GM19025 (cell line): ENCODE results near the gene PITRM1.

Source experiments
- ATAC-seq: cut with Tn5 transposase; IDR thresholded peaks from one replicate; pipeline ENCODE4 v1.9.1; 2021; ENCODE audit warnings: mild to moderate bottlenecking, low read depth, moderate library complexity; ENCODE audit not compliant: unreplicated experiment

The PITRM1 gene

GRCh38 chr10:3090388-3090787 is 82.2 kb downstream of the PITRM1 start:
- no peak for ATAC-seq
